ENCODE measurements around the gene GNAT2. TPM values are rescaled to one million over a fixed set of nuclear protein-coding genes. Genes with fewer than 3 reads are reported as not detected.

Gene GNAT2
- total RNA-seq, 2 donors from 2014 or later: not detected

GRCh38 chr1:109657970-109658369 is 38.6 kb upstream of the GNAT2 start:
- 73% methylated on average over 7 of the region's 7 CpGs for WGBS
- peaks cover 0 to 4% of the 10 kb centered on the region in 2 donors for H3K36me3 ChIP-seq
- no peak overlapping the region for H3K27ac ChIP-seq
- no peaks in the 10 kb centered on the region for H3K27me3 ChIP-seq (replicated peaks; ENCODE audit: insufficient read depth)
- no peaks in the 10 kb centered on the region for H3K9me3 ChIP-seq
- no peak overlapping the region for H3K4me3 ChIP-seq
- no peak for TF ChIP-seq CTCF (IDR thresholded peaks at IDR 0.05)
- no peaks in the 10 kb centered on the region for H3K4me1 ChIP-seq (replicated peaks)
- intact Hi-C loops (cut with DNase I): no loop called here
- DNase-seq (ENCODE audit: low spot score): no peak

GRCh38 chr1:109657395-109657794 is 38.0 kb upstream of the GNAT2 start:
- H3K27me3 ChIP-seq (replicated peaks; ENCODE audit: insufficient read depth): no peaks in the 10 kb centered on the region
- DNase-seq (ENCODE audit: low spot score): no peak
- H3K4me1 ChIP-seq (replicated peaks): no peaks in the 10 kb centered on the region
- H3K4me3 ChIP-seq: no peak overlapping the region
- intact Hi-C loops (cut with DNase I): no loop called here
- H3K36me3 ChIP-seq: peaks cover 0 to 4% of the 10 kb centered on the region in 2 donors
- no peaks in the 10 kb centered on the region for H3K9me3 ChIP-seq
- H3K27ac ChIP-seq: no peak overlapping the region
- TF ChIP-seq POLR2AphosphoS5 (IDR thresholded peaks at IDR 0.05) (no peak), CTCF (IDR thresholded peaks at IDR 0.05) (no peak), POLR2A (IDR thresholded peaks at IDR 0.05) (no peak)
- 89% methylated on average over 3 of the region's 4 CpGs for WGBS

- intact Hi-C loops (cut with DNase I): no loop called here
- under 1% methylated on average over 37 of the region's 54 CpGs for WGBS
- H3K27ac ChIP-seq: peak within 1 kb of the TSS; percentile 76 to 85
These were observed 36.5 kb upstream of the GNAT2 start, which contains the start of gene GSTM4 for GRCh38 chr1:109655615-109656519. TSS of gene GSTM4 (plus strand) at chr1:109656099. CDS start at chr1:109656390, 291 bp downstream.

GRCh38 chr1:109654519-109654918 is 35.1 kb upstream of the GNAT2 start:
- whole genome bisulfite sequencing: 88% methylated on average over 12 of the region's 12 CpGs
- H3K27ac ChIP-seq: no peak overlapping the region
- no peak for DNase-seq (ENCODE audit: low spot score)
- H3K9me3 ChIP-seq: no peaks in the 10 kb centered on the region
- no peaks in the 10 kb centered on the region for H3K27me3 ChIP-seq (replicated peaks; ENCODE audit: insufficient read depth)
- intact Hi-C loops (cut with DNase I): no loop called here
- H3K36me3 ChIP-seq: no peaks in the 10 kb centered on the region
- H3K4me1 ChIP-seq (replicated peaks): no peaks in the 10 kb centered on the region
- TF ChIP-seq POLR2A (IDR thresholded peaks at IDR 0.05) (no peak), POLR2AphosphoS5 (IDR thresholded peaks at IDR 0.05) (no peak), CTCF (IDR thresholded peaks at IDR 0.05) (no peak)
- H3K4me3 ChIP-seq: no peak overlapping the region

More at GRCh38 chr1:109655615-109656519, 36.5 kb upstream of the GNAT2 start, which contains the start of gene GSTM4:
- peak; percentile 78 for DNase-seq (ENCODE audit: low spot score)
- H3K27me3 ChIP-seq (replicated peaks; ENCODE audit: insufficient read depth): no peaks in the 10 kb centered on the region
- H3K4me1 ChIP-seq (replicated peaks): no peaks in the 10 kb centered on the region
- no peaks in the 10 kb centered on the region for H3K9me3 ChIP-seq
- H3K4me3 ChIP-seq: peak within 1 kb of the TSS; percentile 59 to 68
- H3K36me3 ChIP-seq: peaks cover 0 to 4% of the 10 kb centered on the region in 2 donors
- TF ChIP-seq POLR2A (IDR thresholded peaks at IDR 0.05) (peak; percentile 26), POLR2AphosphoS5 (IDR thresholded peaks at IDR 0.05) (peak; percentile 75), CTCF (IDR thresholded peaks at IDR 0.05) (peak in 1 of 4 experiments; percentile 9)

All from prostate gland (tissue), 2 donors.